BJ (cell line): Measurements from ENCODE around the gene CXCL3. TPM values are rescaled to one million over a fixed set of nuclear protein-coding genes. Genes with fewer than 3 reads are reported as not detected.

ENCODE experiments used
- CTCF ChIA-PET: fragments of 350-600 bp; formaldehyde crosslinking; extraction: SDS; loops from one replicate; lab custom pipeline; 2021; ENCODE audit warnings: antibody characterized with exemption, inconsistent platforms; lab: Yijun Ruan, JAX
- POLR2A ChIA-PET: fragments of 300-600 bp; sonication (Branson Sonifier 250); formaldehyde crosslinking; extraction: SDS; loops from one replicate; lab custom pipeline; 2021; ENCODE audit warnings: antibody characterized with exemption; lab: Charles Lee
- DNase-seq: peaks from one replicate; pipeline ENCODE4 v3.0.0-alpha.2; 2011; ENCODE audit warnings: low read depth
- H3K27me3 ChIP-seq: 2 replicates; pipeline ENCODE4 v1.6.0; 2011; ENCODE audit warnings: low read length; ENCODE audit not compliant: control insufficient read depth, insufficient read depth
- H3K36me3 ChIP-seq: 2 replicates; pipeline ENCODE4 v1.5.1; 2011; ENCODE audit warnings: low read length; ENCODE audit not compliant: control insufficient read depth, insufficient read depth
- H3K4me3 ChIP-seq: 2 replicates; pipeline ENCODE4 v1.5.1; 2011; ENCODE audit warnings: low read depth, mild to moderate bottlenecking, control low read depth, low read length
- polyA plus RNA-seq: library from polyadenylated mRNA; depleted of rRNA; stranded (reverse); fragments of >200 nt; gene quantifications from 2 replicates; pipeline ENCODE4 v1.2.3, GENCODE V29; 2011
- TF ChIP-seq, protein P1 (sequence below): IDR thresholded peaks from 2 replicates; pipeline ENCODE4 v1.5.1; 2011; ENCODE audit warnings: low read depth, mild to moderate bottlenecking, control low read depth, inconsistent platforms, low read length, moderate library complexity; ENCODE audit not compliant: insufficient read depth

Gene CXCL3
- polyA plus RNA-seq, 1 experiment, result 0.47 TPM

- H3K27me3 ChIP-seq, result no peaks in the 10 kb centered on the region
- no peaks in the 10 kb centered on the region for H3K36me3 ChIP-seq
- CTCF ChIA-PET, result no interaction called here
- DNase-seq, result no peak
- TF ChIP-seq, protein P1, sequence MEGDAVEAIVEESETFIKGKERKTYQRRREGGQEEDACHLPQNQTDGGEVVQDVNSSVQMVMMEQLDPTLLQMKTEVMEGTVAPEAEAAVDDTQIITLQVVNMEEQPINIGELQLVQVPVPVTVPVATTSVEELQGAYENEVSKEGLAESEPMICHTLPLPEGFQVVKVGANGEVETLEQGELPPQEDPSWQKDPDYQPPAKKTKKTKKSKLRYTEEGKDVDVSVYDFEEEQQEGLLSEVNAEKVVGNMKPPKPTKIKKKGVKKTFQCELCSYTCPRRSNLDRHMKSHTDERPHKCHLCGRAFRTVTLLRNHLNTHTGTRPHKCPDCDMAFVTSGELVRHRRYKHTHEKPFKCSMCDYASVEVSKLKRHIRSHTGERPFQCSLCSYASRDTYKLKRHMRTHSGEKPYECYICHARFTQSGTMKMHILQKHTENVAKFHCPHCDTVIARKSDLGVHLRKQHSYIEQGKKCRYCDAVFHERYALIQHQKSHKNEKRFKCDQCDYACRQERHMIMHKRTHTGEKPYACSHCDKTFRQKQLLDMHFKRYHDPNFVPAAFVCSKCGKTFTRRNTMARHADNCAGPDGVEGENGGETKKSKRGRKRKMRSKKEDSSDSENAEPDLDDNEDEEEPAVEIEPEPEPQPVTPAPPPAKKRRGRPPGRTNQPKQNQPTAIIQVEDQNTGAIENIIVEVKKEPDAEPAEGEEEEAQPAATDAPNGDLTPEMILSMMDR, result no peak
- POLR2A ChIA-PET, result no interaction called here
- H3K4me3 ChIP-seq, result no peak overlapping the region
These were observed 33.0 kb downstream of the CXCL3 start for GRCh38 chr4:74005528-74005927.

- CTCF ChIA-PET, result no interaction called here
- H3K27me3 ChIP-seq, result no peaks in the 10 kb centered on the region
- H3K4me3 ChIP-seq, result no peak overlapping the region
- POLR2A ChIA-PET, result no interaction called here
- no peaks in the 10 kb centered on the region for H3K36me3 ChIP-seq
- TF ChIP-seq, protein P1, result no peak
- no peak for DNase-seq
These were observed 33.8 kb downstream of the CXCL3 start for GRCh38 chr4:74004668-74005067.

- H3K27me3 ChIP-seq, result no peaks in the 10 kb centered on the region
- CTCF ChIA-PET, result no interaction called here
- TF ChIP-seq, protein P1, result no peak
- no peaks in the 10 kb centered on the region for H3K36me3 ChIP-seq
- no peak for DNase-seq
- POLR2A ChIA-PET, result no interaction called here
- H3K4me3 ChIP-seq, result no peak overlapping the region
These were observed 38.2 kb downstream of the CXCL3 start for GRCh38 chr4:74000301-74000700.

DNA sequence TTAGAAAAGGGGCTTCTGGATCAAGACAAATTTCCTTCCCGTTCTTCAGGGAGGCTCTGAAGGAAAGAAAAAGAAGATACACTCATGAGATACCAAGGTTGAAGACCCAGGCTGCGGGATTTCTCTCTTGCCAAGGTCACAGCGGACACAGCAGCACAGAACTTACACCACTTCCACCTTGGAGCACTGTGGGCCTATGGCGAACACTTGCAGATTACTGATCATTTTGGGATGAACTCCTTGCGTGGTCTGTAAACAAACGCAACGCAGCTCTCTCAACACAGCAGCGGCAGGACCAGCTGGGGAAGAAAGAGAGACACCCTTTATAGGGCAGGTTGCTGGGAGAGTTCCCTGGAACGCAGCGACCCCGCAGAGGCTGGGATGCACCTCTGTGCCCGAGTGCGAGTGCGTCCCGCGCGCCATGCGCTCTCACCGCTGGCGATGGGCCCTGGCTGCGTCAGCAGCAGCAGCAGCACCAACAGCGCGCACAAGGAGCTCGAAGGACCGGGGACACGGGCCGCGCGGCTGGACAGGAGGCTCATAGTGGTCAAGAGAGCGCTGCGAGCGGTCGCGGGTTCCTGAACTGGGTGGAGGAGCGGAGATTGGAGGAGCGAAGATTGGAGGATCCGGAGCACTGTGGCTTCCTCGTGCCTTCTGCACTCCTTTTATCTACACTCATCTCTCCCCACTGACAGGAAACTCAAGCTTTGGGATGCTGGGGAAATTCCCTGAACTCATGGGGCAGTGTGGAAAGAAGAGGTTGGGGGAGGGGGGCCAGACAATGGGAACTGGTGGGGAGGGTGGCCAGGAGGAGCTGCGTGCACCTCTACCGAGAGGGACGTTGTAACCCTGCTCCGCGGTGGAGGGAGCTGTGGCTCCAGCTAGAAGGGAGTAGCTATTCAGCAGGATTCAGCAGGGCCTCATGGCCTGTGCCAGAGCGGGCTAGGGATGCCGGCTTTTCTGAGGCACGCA is 40.2 kb downstream of the CXCL3 start, which contains the start of gene CXCL5:
CXCL5 (minus strand) TSS at position 638 of the 972 bp plus-strand sequence; CDS start at position 542, 96 bp downstream.
- TF ChIP-seq, protein P1, result 0 out of 2 replicates have a peak, but pooled peaks have one; percentile 15
- no peak for DNase-seq

DNA sequence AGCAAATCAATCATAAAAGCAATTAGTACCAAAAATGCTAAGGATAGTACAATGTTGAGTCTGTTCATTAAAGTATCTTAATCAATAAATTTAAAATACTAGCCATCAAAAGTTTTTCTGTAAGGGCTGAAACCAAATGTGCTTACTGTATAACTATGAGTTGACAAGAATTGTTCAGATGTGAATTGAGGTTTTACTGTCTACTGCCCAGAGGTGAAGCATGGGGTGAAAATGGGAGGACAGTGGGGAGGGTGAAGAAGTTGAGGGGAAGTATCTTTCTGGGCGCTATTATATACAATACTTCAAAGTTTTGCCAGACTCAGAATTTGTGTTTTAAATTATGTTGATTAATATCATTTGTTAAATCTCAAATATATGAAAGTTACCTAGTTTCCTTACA is 46.4 kb downstream of the CXCL3 start:
- no peak for DNase-seq
- H3K27me3 ChIP-seq, result no peaks in the 10 kb centered on the region; the same call in 1 of the 2 replicates
- TF ChIP-seq, protein P1, result no peak
- no peak overlapping the region for H3K4me3 ChIP-seq
- ChIA-PET CTCF (interaction anchor here (1.6 kb wide), 1 partner anchor 9 kb away, joined by 4 read pairs; the partner anchor contains the start of gene PF4), POLR2A (no interaction called here)
- H3K36me3 ChIP-seq, result no peaks in the 10 kb centered on the region

More for the DNA sequence above, 40.2 kb downstream of the CXCL3 start, which contains the start of gene CXCL5:
- ChIA-PET CTCF (interaction anchor here (0.7 to 1.1 kb wide), 3 partner anchors 33 to 146 kb away, joined by 3 read pairs; no protein-coding TSS in a partner anchor), POLR2A (no interaction called here)
- Histone ChIP-seq H3K36me3 (no peaks in the 10 kb centered on the region), H3K27me3 (no peaks in the 10 kb centered on the region), H3K4me3 (peak within 1 kb of the TSS; percentile 32)
